ENCODE results near the gene UHMK1. TPM values are rescaled to one million over a fixed set of nuclear protein-coding genes. Genes with fewer than 3 reads are reported as not detected.

UHMK1 gene
- total and polyA plus RNA-seq, 4 experiments from 2014 or later: 35.7 to 72.5 (median 61.8) TPM

DNA sequence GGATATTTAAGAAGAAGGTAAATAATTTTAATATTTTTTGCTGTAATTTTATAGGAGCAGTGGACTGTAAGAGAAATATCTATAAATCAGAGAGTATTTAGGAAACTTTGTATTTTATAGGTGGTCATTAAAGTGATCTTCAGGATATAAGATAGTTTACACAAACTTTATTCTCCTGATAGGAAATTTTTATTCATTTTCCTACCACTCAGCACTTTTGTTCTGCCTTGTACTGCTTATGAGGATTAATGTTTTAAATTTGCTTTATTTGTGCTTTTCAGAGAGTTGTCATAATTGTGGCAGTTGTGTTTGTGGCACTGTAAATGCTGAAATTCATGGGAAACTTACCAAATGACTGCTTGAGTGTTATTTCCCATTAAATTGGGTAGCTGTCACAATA lies 29.7 kb downstream of the UHMK1 start:
- Histone ChIP-seq H3K27me3 (ENCODE audit: insufficient read depth, low read length) (no peaks in the 10 kb centered on the region), H3K36me3 (ENCODE audit: insufficient read depth, low read length) (peaks cover 15% of the 10 kb centered on the region), H3K9me3 (ENCODE audit: control insufficient read depth in 1 of 2, low read length in 2 of 2) (no peaks in the 10 kb centered on the region), H3K4me3 (ENCODE audit: low read length in 2 of 2) (no peak overlapping the region), H3K4me1 (ENCODE audit: insufficient read depth, low read length) (no peaks in the 10 kb centered on the region), H3K27ac (ENCODE audit: low read depth, low read length) (no peak overlapping the region)
- intact Hi-C loops (cut with micrococcal nuclease): no loop called here
- no peak for DNase-seq
- peaks cover 43 to 63% of the 10 kb centered on the region in 2 donors for H3K36me3 Mint-ChIP-seq
- no peak overlapping the region for H3K4me3 Mint-ChIP-seq
- peaks cover 0 to 4% (median 2%) of the 10 kb centered on the region in 4 donors for H3K4me1 Mint-ChIP-seq
- POLR2A ChIA-PET (ENCODE audit: partially characterized antibody): no interaction called here
- H3K27me3 Mint-ChIP-seq: no peaks in the 10 kb centered on the region
- CTCF ChIA-PET (ENCODE audit: partially characterized antibody): no interaction called here
- H3K27ac Mint-ChIP-seq: no peak overlapping the region
- no peaks in the 10 kb centered on the region for H3K9me3 Mint-ChIP-seq

DNA sequence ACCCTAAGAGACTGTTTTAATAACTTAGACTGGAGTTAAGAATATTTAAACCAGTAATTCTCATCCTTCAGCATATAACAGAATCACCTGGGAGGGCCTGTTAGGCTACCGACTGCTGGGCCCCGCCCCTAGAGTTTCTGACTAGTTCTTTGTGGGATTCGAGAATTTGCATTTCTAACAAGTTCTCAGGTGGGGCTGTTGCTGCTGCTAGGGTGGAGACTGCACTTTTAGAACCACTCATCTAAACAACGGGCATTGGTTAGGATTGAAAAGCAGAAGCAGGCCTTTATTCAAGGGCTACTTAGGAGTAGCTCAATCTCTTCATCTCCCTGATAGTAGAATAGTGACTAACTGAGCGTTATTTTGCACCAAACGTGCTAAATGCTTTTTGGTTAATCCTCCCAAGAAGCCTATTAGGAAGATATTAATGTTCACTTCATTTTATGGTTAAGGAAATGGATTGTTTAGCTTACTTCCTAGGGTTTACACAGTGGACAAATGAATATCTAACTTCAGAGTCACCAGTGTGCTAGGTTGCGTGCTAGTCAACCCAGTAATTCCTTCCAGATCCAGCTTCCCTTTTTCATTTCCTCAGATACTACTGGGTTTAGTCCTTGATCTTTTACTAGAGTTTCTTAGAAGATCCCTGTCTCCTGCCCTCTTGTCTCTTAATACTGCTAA lies 32.8 kb downstream of the UHMK1 start:
- H3K9me3 Mint-ChIP-seq: peaks cover 0 to under 1% (median 0%) of the 10 kb centered on the region in 8 donors
- H3K36me3 ChIP-seq (ENCODE audit: insufficient read depth, low read length): no peaks in the 10 kb centered on the region
- ChIA-PET CTCF (ENCODE audit: partially characterized antibody) (no interaction called here), POLR2A (ENCODE audit: partially characterized antibody) (interaction anchor here (1.2 kb wide), 1 partner anchor 25 kb away, joined by 3 read pairs; no protein-coding TSS in a partner anchor)
- H3K4me3 ChIP-seq (ENCODE audit: low read length in 2 of 2): no peak overlapping the region
- H3K4me1 ChIP-seq (ENCODE audit: insufficient read depth, low read length): no peaks in the 10 kb centered on the region
- no peaks in the 10 kb centered on the region for H3K9me3 ChIP-seq (ENCODE audit: control insufficient read depth in 1 of 2, low read length in 2 of 2)
- peaks cover 0 to 2% (median under 1%) of the 10 kb centered on the region in 4 donors for H3K4me1 Mint-ChIP-seq
- H3K27me3 Mint-ChIP-seq: no peaks in the 10 kb centered on the region
- no peak for DNase-seq
- peaks cover 18 to 35% of the 10 kb centered on the region in 2 donors for H3K36me3 Mint-ChIP-seq
- intact Hi-C loops (cut with micrococcal nuclease): no loop called here
- H3K27me3 ChIP-seq (ENCODE audit: insufficient read depth, low read length): no peaks in the 10 kb centered on the region
- peak overlapping the region in 2 of 7 donors; percentile 13 to 14 for H3K27ac Mint-ChIP-seq
- no peak overlapping the region for H3K4me3 Mint-ChIP-seq
- H3K27ac ChIP-seq (ENCODE audit: low read depth, low read length): no peak overlapping the region

DNA sequence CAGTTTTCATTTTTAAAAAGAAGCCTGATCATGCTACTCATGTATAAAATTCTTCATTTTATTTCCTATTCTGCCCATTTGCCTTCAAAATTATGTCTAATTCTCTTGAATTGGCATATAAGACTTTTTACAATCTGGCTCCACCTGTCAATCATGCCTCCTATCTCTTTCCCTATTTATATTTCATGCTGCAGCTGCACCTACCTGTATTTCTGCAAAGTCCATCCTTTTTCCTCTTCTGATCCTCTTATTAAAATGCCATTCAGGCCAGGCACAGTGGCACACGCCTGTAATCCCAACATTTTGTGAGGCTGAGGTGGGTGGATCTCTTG lies 33.3 kb downstream of the UHMK1 start:
- ChIA-PET POLR2A (ENCODE audit: partially characterized antibody) (no interaction called here), CTCF (ENCODE audit: partially characterized antibody) (no interaction called here)
- no peaks in the 10 kb centered on the region for H3K27me3 Mint-ChIP-seq
- no peaks in the 10 kb centered on the region for H3K4me1 ChIP-seq (ENCODE audit: insufficient read depth, low read length)
- intact Hi-C loops (cut with micrococcal nuclease): no loop called here
- H3K4me3 ChIP-seq (ENCODE audit: low read length in 2 of 2): no peak overlapping the region
- H3K36me3 ChIP-seq (ENCODE audit: insufficient read depth, low read length): no peaks in the 10 kb centered on the region
- no peak for DNase-seq
- no peaks in the 10 kb centered on the region for H3K27me3 ChIP-seq (ENCODE audit: insufficient read depth, low read length)
- no peak overlapping the region for H3K27ac ChIP-seq (ENCODE audit: low read depth, low read length)
- peak overlapping the region in 3 of 7 donors; percentile 13 to 14 (median 13) for H3K27ac Mint-ChIP-seq
- no peak overlapping the region for H3K4me3 Mint-ChIP-seq
- H3K9me3 ChIP-seq (ENCODE audit: control insufficient read depth in 1 of 2, low read length in 2 of 2): no peaks in the 10 kb centered on the region
- H3K4me1 Mint-ChIP-seq: peaks cover 0 to 2% (median under 1%) of the 10 kb centered on the region in 4 donors
- peaks cover 0 to 1% (median 0%) of the 10 kb centered on the region in 8 donors for H3K9me3 Mint-ChIP-seq
- H3K36me3 Mint-ChIP-seq: peaks cover 18 to 31% of the 10 kb centered on the region in 2 donors

DNA sequence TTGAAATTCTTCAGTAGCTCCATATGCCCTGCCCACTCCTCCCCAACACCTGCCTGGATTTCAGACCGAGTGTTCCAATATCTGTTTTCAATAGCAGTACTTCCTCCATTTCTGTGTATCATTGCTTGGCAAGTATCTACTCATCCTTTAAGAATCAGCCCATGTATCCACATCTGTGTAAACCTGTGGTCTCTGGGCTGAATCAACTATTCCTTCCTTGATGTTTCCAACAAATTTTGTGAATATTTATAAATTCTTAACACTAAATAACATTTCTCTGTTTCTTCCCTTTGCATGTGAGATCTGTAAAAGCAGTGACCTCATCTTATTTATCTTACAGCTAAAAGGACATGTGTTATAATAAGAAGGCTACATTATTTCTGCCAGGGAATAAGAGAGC lies 37.9 kb downstream of the UHMK1 start:
- DNase-seq: no peak
- Histone ChIP-seq H3K27ac (ENCODE audit: low read depth, low read length) (no peak overlapping the region), H3K9me3 (ENCODE audit: control insufficient read depth in 1 of 2, low read length in 2 of 2) (no peaks in the 10 kb centered on the region), H3K4me3 (ENCODE audit: low read length in 2 of 2) (no peak overlapping the region), H3K36me3 (ENCODE audit: insufficient read depth, low read length) (no peaks in the 10 kb centered on the region), H3K4me1 (ENCODE audit: insufficient read depth, low read length) (no peaks in the 10 kb centered on the region), H3K27me3 (ENCODE audit: insufficient read depth, low read length) (no peaks in the 10 kb centered on the region)
- intact Hi-C loops (cut with micrococcal nuclease): no loop called here
- ChIA-PET POLR2A (ENCODE audit: partially characterized antibody) (no interaction called here), CTCF (ENCODE audit: partially characterized antibody) (no interaction called here)
- H3K27ac Mint-ChIP-seq: no peak overlapping the region
- no peak overlapping the region for H3K4me3 Mint-ChIP-seq
- peaks cover 0 to 1% (median 0%) of the 10 kb centered on the region in 8 donors for H3K9me3 Mint-ChIP-seq
- peaks cover 0 to 2% (median under 1%) of the 10 kb centered on the region in 4 donors for H3K4me1 Mint-ChIP-seq
- H3K27me3 Mint-ChIP-seq: no peaks in the 10 kb centered on the region
- peaks cover 5 to 9% of the 10 kb centered on the region in 2 donors for H3K36me3 Mint-ChIP-seq

DNA sequence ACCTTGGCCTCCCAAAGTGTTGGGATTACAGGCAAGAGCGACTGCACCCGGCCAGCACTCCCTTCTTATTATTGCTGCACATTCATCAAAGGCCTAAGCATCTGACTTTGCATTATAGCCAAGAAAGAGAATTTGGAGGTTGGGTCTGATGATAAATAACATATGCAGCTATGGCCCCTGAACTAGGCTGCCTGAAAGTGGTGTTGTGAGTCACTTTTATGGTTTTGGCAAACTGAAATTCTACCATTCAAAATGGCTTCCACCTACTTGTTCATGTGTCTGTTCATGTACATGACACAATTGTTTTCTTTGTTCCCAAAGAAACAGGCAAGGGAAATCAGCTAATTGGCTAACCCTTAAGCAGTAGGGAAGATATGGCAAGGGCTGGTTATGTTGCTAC lies 38.9 kb downstream of the UHMK1 start:
- Histone ChIP-seq H3K9me3 (ENCODE audit: control insufficient read depth in 1 of 2, low read length in 2 of 2) (no peaks in the 10 kb centered on the region), H3K27me3 (ENCODE audit: insufficient read depth, low read length) (no peaks in the 10 kb centered on the region), H3K36me3 (ENCODE audit: insufficient read depth, low read length) (no peaks in the 10 kb centered on the region), H3K27ac (ENCODE audit: low read depth, low read length) (no peak overlapping the region), H3K4me1 (ENCODE audit: insufficient read depth, low read length) (no peaks in the 10 kb centered on the region), H3K4me3 (ENCODE audit: low read length in 2 of 2) (no peak overlapping the region)
- POLR2A ChIA-PET (ENCODE audit: partially characterized antibody): no interaction called here
- intact Hi-C loops (cut with micrococcal nuclease): no loop called here
- Mint-ChIP-seq H3K36me3 (peaks cover 4% of the 10 kb centered on the region in 2 donors), H3K4me3 (no peak overlapping the region), H3K9me3 (peaks cover 0 to 4% (median under 1%) of the 10 kb centered on the region in 8 donors), H3K27me3 (no peaks in the 10 kb centered on the region), H3K27ac (no peak overlapping the region), H3K4me1 (peaks cover 0 to 2% (median under 1%) of the 10 kb centered on the region in 4 donors)
- CTCF ChIA-PET (ENCODE audit: partially characterized antibody): no interaction called here
- DNase-seq: no peak

DNA sequence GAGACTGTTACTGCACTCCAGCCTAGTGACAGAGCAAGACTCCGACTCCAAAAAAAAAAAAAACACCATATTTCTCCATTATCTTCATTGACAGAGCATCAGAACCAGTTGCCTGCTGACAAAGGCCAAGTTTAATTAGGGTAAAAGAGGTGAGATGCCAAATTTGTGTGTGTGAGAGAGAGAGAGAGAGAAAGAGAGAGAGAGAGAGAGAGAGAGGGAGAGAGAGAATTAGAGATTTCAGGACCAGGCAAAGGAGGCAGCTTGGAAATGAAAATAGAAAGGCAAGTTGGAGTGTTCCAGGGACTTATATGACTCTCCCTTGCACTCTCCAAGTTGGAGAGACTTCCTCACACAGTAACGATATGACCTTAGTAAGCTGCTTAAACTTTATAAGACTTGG lies 39.6 kb downstream of the UHMK1 start:
- H3K4me1 Mint-ChIP-seq: no peaks in the 10 kb centered on the region
- Histone ChIP-seq H3K27ac (ENCODE audit: low read depth, low read length) (no peak overlapping the region), H3K36me3 (ENCODE audit: insufficient read depth, low read length) (no peaks in the 10 kb centered on the region), H3K27me3 (ENCODE audit: insufficient read depth, low read length) (no peaks in the 10 kb centered on the region), H3K9me3 (ENCODE audit: control insufficient read depth in 1 of 2, low read length in 2 of 2) (no peaks in the 10 kb centered on the region), H3K4me3 (ENCODE audit: low read length in 2 of 2) (no peak overlapping the region), H3K4me1 (ENCODE audit: insufficient read depth, low read length) (no peaks in the 10 kb centered on the region)
- H3K4me3 Mint-ChIP-seq: no peak overlapping the region
- CTCF ChIA-PET (ENCODE audit: partially characterized antibody): no interaction called here
- no peaks in the 10 kb centered on the region for H3K27me3 Mint-ChIP-seq
- peaks cover 0 to 6% (median 2%) of the 10 kb centered on the region in 8 donors for H3K9me3 Mint-ChIP-seq
- POLR2A ChIA-PET (ENCODE audit: partially characterized antibody): no interaction called here
- H3K36me3 Mint-ChIP-seq: peaks cover 1 to 7% of the 10 kb centered on the region in 2 donors
- intact Hi-C loops (cut with micrococcal nuclease): no loop called here
- peak overlapping the region in 1 of 7 donors; percentile 64 for H3K27ac Mint-ChIP-seq
- no peak for DNase-seq

DNA sequence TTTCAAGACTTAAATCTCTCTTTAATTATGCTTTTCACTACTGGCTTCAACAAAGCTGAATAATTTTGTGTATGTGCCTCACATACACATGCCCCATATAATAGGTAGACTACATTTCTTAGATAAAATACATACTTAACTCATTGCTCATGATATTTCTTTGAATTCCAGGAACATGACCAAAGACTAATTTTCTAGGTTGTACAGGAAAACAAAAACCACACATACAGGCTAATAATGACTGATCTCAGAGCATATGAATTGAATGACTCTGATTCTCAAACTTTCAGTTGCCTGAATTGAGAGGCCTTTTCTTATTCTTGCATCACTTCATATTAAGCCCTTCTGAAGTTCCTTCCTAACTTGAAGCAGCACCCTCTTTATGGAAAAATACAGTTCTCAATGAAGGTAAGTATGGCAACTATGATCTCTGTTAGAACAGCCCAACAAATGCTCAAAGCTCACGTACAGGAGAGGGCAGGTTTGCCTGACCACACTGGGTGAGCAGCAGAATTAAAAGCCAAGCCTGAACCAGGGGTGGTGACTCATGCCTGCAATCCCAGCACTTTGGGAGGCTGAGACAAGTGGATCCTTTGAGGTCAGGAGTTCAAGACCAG lies 41.3 kb downstream of the UHMK1 start:
- intact Hi-C loops (cut with micrococcal nuclease): no loop called here
- CTCF ChIA-PET (ENCODE audit: partially characterized antibody): no interaction called here
- H3K27ac Mint-ChIP-seq: no peak overlapping the region

More for the DNA sequence above, 41.3 kb downstream of the UHMK1 start:
- no peaks in the 10 kb centered on the region for H3K36me3 ChIP-seq (ENCODE audit: insufficient read depth, low read length)
- H3K9me3 ChIP-seq (ENCODE audit: control insufficient read depth in 1 of 2, low read length in 2 of 2): no peaks in the 10 kb centered on the region
- Mint-ChIP-seq H3K4me3 (no peak overlapping the region), H3K36me3 (peaks cover 1 to 13% of the 10 kb centered on the region in 2 donors), H3K9me3 (peaks cover 2 to 16% (median 8%) of the 10 kb centered on the region in 8 donors), H3K4me1 (no peaks in the 10 kb centered on the region), H3K27me3 (no peaks in the 10 kb centered on the region)
- no peaks in the 10 kb centered on the region for H3K27me3 ChIP-seq (ENCODE audit: insufficient read depth, low read length)
- POLR2A ChIA-PET (ENCODE audit: partially characterized antibody): no interaction called here
- H3K4me3 ChIP-seq (ENCODE audit: low read length in 2 of 2): no peak overlapping the region
- no peak for DNase-seq
- H3K4me1 ChIP-seq (ENCODE audit: insufficient read depth, low read length): no peaks in the 10 kb centered on the region
- no peak overlapping the region for H3K27ac ChIP-seq (ENCODE audit: low read depth, low read length)

Data from CD4-positive, alpha-beta memory T cell (primary cell).